ENCODE results near the gene ENPEP.
"Not testable (repeated sequence)": the region's sequence is repeated elsewhere in the genome, so short reads cannot be mapped to it uniquely, and the experiment has no call there.

Gene ENPEP

GRCh38 chr4:110544594-110544993, 68.6 kb downstream of the ENPEP start:
- no peak for TF ChIP-seq CTCF (IDR thresholded peaks at IDR 0.05; ENCODE audit: insufficient read depth, low read length, poor library complexity, severe bottlenecking)
- H3K27me3 ChIP-seq (replicated peaks; ENCODE audit: control insufficient read depth, insufficient read depth, low read length): no peaks in the 10 kb centered on the region
- no peak for DNase-seq (ENCODE audit: extremely low read depth, insufficient read length)
- no peak overlapping the region for H3K4me3 ChIP-seq (replicated peaks; ENCODE audit: low read depth, low read length)
- H3K36me3 ChIP-seq (ENCODE audit: control insufficient read depth, insufficient read depth, low read length): no peaks in the 10 kb centered on the region

- TF ChIP-seq CTCF (IDR thresholded peaks at IDR 0.05; ENCODE audit: insufficient read depth, low read length, poor library complexity, severe bottlenecking): no peak
- DNase-seq (ENCODE audit: extremely low read depth, insufficient read length): no peak
- H3K36me3 ChIP-seq (ENCODE audit: control insufficient read depth, insufficient read depth, low read length): no peaks in the 10 kb centered on the region
Observed at GRCh38 chr4:110550260-110550659, 74.3 kb downstream of the ENPEP start.

DNA sequence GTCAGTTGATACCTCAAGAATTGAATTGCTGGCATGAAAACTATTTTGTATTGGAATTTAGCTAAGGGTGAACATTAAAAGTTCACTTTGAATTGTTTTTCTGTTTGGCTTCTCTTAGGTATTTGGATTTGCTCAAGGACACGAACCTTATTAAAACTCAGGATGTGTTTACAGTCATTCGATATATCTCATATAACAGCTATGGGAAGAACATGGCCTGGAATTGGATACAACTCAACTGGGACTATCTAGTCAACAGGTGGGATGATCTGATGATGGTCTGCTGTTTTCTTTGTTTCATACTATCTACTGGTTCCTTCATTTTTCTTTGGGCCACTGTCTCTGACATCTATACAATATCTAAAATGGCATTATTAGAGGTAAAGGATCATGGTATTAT, 77.2 kb downstream of the ENPEP start:
- Histone ChIP-seq H3K4me3 (replicated peaks; ENCODE audit: low read depth, low read length) (no peak overlapping the region), H3K36me3 (ENCODE audit: control insufficient read depth, insufficient read depth, low read length) (no peaks in the 10 kb centered on the region), H3K27me3 (replicated peaks; ENCODE audit: control insufficient read depth, insufficient read depth, low read length) (no peaks in the 10 kb centered on the region)
- no peak for DNase-seq (ENCODE audit: extremely low read depth, insufficient read length)
- TF ChIP-seq CTCF (IDR thresholded peaks at IDR 0.05; ENCODE audit: insufficient read depth, low read length, poor library complexity, severe bottlenecking): no peak

More at GRCh38 chr4:110550260-110550659, 74.3 kb downstream of the ENPEP start:
- H3K4me3 ChIP-seq (replicated peaks; ENCODE audit: low read depth, low read length): no peak overlapping the region
- H3K27me3 ChIP-seq (replicated peaks; ENCODE audit: control insufficient read depth, insufficient read depth, low read length): no peaks in the 10 kb centered on the region

GRCh38 chr4:110567214-110567613, 91.3 kb downstream of the ENPEP start:
- DNase-seq (ENCODE audit: extremely low read depth, insufficient read length): no peak
- H3K27me3 ChIP-seq (replicated peaks; ENCODE audit: control insufficient read depth, insufficient read depth, low read length): no peaks in the 10 kb centered on the region
- no peaks in the 10 kb centered on the region for H3K36me3 ChIP-seq (ENCODE audit: control insufficient read depth, insufficient read depth, low read length)
- H3K4me3 ChIP-seq (replicated peaks; ENCODE audit: low read depth, low read length): no peak overlapping the region
- no peak for TF ChIP-seq CTCF (IDR thresholded peaks at IDR 0.05; ENCODE audit: insufficient read depth, low read length, poor library complexity, severe bottlenecking)

- H3K4me3 ChIP-seq (replicated peaks; ENCODE audit: low read depth, low read length); H3K27me3 ChIP-seq (replicated peaks; ENCODE audit: control insufficient read depth, insufficient read depth, low read length); H3K36me3 ChIP-seq (ENCODE audit: control insufficient read depth, insufficient read depth, low read length); DNase-seq (ENCODE audit: extremely low read depth, insufficient read length): not testable (repeated sequence)
Observed at GRCh38 chr4:110576696-110577095, 100.7 kb downstream of the ENPEP start.

- peak; percentile 45 for TF ChIP-seq CTCF (IDR thresholded peaks at IDR 0.05; ENCODE audit: insufficient read depth, low read length, poor library complexity, severe bottlenecking)
- Histone ChIP-seq H3K4me3 (replicated peaks; ENCODE audit: low read depth, low read length) (no peak overlapping the region), H3K27me3 (replicated peaks; ENCODE audit: control insufficient read depth, insufficient read depth, low read length) (no peaks in the 10 kb centered on the region), H3K36me3 (ENCODE audit: control insufficient read depth, insufficient read depth, low read length) (no peaks in the 10 kb centered on the region)
- DNase-seq (ENCODE audit: extremely low read depth, insufficient read length): no peak
Observed at GRCh38 chr4:110586131-110586850, 110.3 kb downstream of the ENPEP start.

Data from GM06990 (cell line).